Ovary (tissue), 3 donors: Measurements from ENCODE around the gene ATG9B.

Experiments
- EP300 ChIP-seq: sonication (generic); formaldehyde crosslinking; IDR thresholded peaks from one replicate; pipeline ENCODE4 v1.6.1; 2017; ENCODE audit warnings: antibody characterized with exemption
- POLR2A ChIP-seq: fragments of 450-650 bp; IDR thresholded peaks from one replicate; pipeline ENCODE4 v1.6.1; 2017; ENCODE audit warnings: antibody characterized with exemption, mild to moderate bottlenecking, moderate library complexity
- TF ChIP-seq, protein P1 (sequence below), 3 donors: fragments of 450-650 bp in 2 of 3; fragments of 200-600 bp in 1 of 3; IDR thresholded peaks; one replicate each; pipeline versions ENCODE4 v1.5.1 to v1.8.0; 2016 to 2022; ENCODE audit warnings: antibody characterized with exemption in 3 of 3, mild to moderate bottlenecking in 1 of 3
- donor health status: DM: no; HTN: no; CAD: no.

DNA sequence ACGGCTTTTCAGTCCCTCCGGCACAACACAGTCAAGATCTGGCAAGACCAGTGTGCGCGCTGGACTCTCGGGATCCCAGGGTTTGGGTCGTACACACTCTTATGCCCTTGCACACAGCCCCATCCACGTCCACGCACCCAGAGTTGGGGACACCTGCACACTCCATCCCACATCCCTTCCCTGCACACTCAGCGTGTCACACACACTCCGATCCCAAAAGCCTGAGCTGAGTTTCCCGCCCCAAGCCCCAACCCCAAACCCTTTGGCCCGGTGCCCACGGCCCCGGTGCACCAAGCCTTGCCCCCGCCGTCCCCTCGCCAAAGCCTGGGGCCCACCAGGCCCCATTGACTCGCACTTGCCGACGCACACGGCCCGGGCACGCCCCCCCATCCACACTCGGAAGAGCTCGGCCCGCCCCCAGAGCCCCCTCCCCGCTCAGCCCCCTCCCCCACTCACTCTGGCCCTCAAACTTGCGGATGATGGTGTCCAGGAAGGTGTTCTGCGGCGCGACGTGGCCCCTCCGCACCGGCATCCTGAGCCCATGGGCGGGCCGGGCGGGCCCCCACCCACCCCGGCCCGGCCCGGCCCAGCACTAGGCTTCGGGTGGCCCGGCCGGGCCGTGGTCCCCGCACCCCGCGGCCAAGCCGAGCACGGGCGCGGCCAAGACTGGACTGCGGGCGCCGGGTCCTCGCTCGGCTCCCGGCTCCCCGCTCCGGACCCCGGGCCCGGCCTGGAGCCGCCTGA lies 46.7 kb downstream of the ATG9B start:
- TF ChIP-seq, protein P1, sequence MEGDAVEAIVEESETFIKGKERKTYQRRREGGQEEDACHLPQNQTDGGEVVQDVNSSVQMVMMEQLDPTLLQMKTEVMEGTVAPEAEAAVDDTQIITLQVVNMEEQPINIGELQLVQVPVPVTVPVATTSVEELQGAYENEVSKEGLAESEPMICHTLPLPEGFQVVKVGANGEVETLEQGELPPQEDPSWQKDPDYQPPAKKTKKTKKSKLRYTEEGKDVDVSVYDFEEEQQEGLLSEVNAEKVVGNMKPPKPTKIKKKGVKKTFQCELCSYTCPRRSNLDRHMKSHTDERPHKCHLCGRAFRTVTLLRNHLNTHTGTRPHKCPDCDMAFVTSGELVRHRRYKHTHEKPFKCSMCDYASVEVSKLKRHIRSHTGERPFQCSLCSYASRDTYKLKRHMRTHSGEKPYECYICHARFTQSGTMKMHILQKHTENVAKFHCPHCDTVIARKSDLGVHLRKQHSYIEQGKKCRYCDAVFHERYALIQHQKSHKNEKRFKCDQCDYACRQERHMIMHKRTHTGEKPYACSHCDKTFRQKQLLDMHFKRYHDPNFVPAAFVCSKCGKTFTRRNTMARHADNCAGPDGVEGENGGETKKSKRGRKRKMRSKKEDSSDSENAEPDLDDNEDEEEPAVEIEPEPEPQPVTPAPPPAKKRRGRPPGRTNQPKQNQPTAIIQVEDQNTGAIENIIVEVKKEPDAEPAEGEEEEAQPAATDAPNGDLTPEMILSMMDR (IDR thresholded peaks at IDR 0.05): no peak
- no peak for TF ChIP-seq POLR2A
- no peak for TF ChIP-seq EP300
